ENCODE measurements around the gene PTHLH.
A peak's percentile ranks its signal among the peaks of the same experiment; 100 is the strongest.

The PTHLH gene

GRCh38 chr12:27972721-27973120, at the start of gene PTHLH:
Gene PTHLH, minus strand, starts transcription at chr12:27972733. Its CDS starts 3,239 bp downstream, at chr12:27969494.
- DNase-seq (ENCODE audit: low read depth) = no peak

GRCh38 chr12:28021704-28022103, 49.2 kb upstream of the PTHLH start:
- no peak for DNase-seq (ENCODE audit: low read depth)

GRCh38 chr12:28017873-28018255, 45.3 kb upstream of the PTHLH start:
- DNase-seq (ENCODE audit: low read depth) = no peak

- DNase-seq (ENCODE audit: low read depth) = no peak
These were observed 44.8 kb upstream of the PTHLH start for GRCh38 chr12:28017126-28017872.

- DNase-seq (ENCODE audit: low read depth) = no peak
These were observed 42.6 kb upstream of the PTHLH start for GRCh38 chr12:28015165-28015564.

GRCh38 chr12:28014196-28014595, 41.7 kb upstream of the PTHLH start:
- no peak for DNase-seq (ENCODE audit: low read depth)

GRCh38 chr12:28012333-28012918, 39.9 kb upstream of the PTHLH start:
- DNase-seq (ENCODE audit: low read depth) = no peak

- no peak for DNase-seq (ENCODE audit: low read depth)
These were observed 37.5 kb upstream of the PTHLH start for GRCh38 chr12:28010036-28010435.

- DNase-seq (ENCODE audit: low read depth) = peak; percentile 30
These were observed 27.4 kb upstream of the PTHLH start for GRCh38 chr12:27999970-28000369.

GRCh38 chr12:27999521-27999920, 27.0 kb upstream of the PTHLH start:
- peak; percentile 46 for DNase-seq (ENCODE audit: low read depth)

GRCh38 chr12:27998658-27999057, 26.1 kb upstream of the PTHLH start:
- no peak for DNase-seq (ENCODE audit: low read depth)

- DNase-seq (ENCODE audit: low read depth) = no peak
These were observed 25.6 kb upstream of the PTHLH start for GRCh38 chr12:27998170-27998569.

GRCh38 chr12:27996761-27997160, 24.2 kb upstream of the PTHLH start:
- DNase-seq (ENCODE audit: low read depth) = no peak

GRCh38 chr12:27995406-27995805, 22.9 kb upstream of the PTHLH start:
- DNase-seq (ENCODE audit: low read depth) = no peak

GRCh38 chr12:27988594-27989233, 16.2 kb upstream of the PTHLH start:
- no peak for DNase-seq (ENCODE audit: low read depth)

- no peak for DNase-seq (ENCODE audit: low read depth)
These were observed 14.8 kb upstream of the PTHLH start for GRCh38 chr12:27987331-27987730.

- peak; percentile 89 for DNase-seq (ENCODE audit: low read depth)
These were observed 11.7 kb upstream of the PTHLH start for GRCh38 chr12:27984275-27984674.

- DNase-seq (ENCODE audit: low read depth) = no peak
These were observed 10.4 kb upstream of the PTHLH start for GRCh38 chr12:27982951-27983350.

GRCh38 chr12:27982385-27982784, 9.9 kb upstream of the PTHLH start:
- no peak for DNase-seq (ENCODE audit: low read depth)

GRCh38 chr12:27981874-27982273, 9.3 kb upstream of the PTHLH start:
- no peak for DNase-seq (ENCODE audit: low read depth)

- no peak for DNase-seq (ENCODE audit: low read depth)
These were observed 6.6 kb upstream of the PTHLH start for GRCh38 chr12:27979145-27979544.

GRCh38 chr12:27975222-27976136, 2.9 kb upstream of the PTHLH start:
- DNase-seq (ENCODE audit: low read depth) = no peak
